ENCODE measurements around the gene ITIH1.

The ITIH1 gene

DNA sequence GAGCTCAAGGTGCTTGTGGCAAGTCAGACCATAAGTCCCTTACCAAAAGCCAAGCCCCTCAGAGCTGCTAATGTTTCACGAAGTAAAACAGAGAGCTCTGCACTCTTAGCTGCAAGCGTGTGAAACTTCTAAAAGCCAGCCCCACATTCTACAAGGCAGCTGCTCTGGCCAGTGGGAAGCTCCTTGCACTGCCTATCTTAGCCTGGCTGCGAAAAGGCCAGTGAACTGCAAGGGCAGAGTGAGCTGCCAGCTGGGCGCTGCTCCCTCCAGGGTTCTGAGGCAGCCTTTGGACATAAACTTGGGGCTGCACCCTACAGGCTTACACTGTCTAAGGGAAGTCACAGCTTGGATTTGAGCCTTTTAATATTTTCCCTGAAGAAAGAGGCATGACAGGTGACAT is 59.6 kb downstream of the ITIH1 start:
- peak overlapping the region; percentile 77 to 83 for H3K27ac Mint-ChIP-seq
- H3K27me3 Mint-ChIP-seq, result no peaks in the 10 kb centered on the region
- H3K36me3 Mint-ChIP-seq (ENCODE audit: insufficient read depth), result peaks cover 11% of the 10 kb centered on the region
- peaks cover 35 to 50% of the 10 kb centered on the region in 2 donors for H3K4me1 Mint-ChIP-seq (ENCODE audit: low read depth in 2 of 2)
- no peaks in the 10 kb centered on the region for H3K9me3 Mint-ChIP-seq
- ATAC-seq (replicated peaks), result no peak
- no peak for DNase-seq
- H3K4me3 Mint-ChIP-seq, result peak overlapping the region in 1 of 2 donors; percentile 1

GRCh38 chr3:52838561-52839267 is 61.3 kb downstream of the ITIH1 start:
- ATAC-seq (replicated peaks) (peak; percentile 95), DNase-seq (peak in 2 of 3 experiments; percentile 24 to 31)
- Mint-ChIP-seq H3K27ac (peak overlapping the region; percentile 35 to 72), H3K4me1 (ENCODE audit: low read depth in 2 of 2) (peaks cover 35 to 48% of the 10 kb centered on the region in 2 donors), H3K4me3 (peak overlapping the region; percentile 46 to 62), H3K9me3 (no peaks in the 10 kb centered on the region), H3K27me3 (no peaks in the 10 kb centered on the region), H3K36me3 (ENCODE audit: insufficient read depth) (peaks cover 9% of the 10 kb centered on the region)

DNA sequence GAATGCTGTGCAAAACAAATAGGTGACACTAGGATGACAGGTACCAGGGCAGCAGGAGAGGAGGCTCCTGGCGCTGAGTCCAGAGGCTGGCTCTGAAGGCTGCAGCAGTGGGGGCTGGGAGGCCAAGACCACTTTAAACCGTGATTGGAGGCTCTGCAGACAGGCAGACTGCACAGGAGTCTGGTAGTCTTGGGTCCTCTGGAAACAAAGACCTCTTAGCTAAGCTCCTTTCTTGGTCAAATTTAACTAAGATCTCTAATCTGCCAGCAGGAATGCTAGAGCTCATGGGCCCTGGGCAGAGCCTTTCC is 61.8 kb downstream of the ITIH1 start:
- Mint-ChIP-seq H3K27ac (peak overlapping the region; percentile 35 to 72), H3K4me1 (ENCODE audit: low read depth in 2 of 2) (peaks cover 35 to 48% of the 10 kb centered on the region in 2 donors)
- peak; percentile 24 for ATAC-seq (replicated peaks)

DNA sequence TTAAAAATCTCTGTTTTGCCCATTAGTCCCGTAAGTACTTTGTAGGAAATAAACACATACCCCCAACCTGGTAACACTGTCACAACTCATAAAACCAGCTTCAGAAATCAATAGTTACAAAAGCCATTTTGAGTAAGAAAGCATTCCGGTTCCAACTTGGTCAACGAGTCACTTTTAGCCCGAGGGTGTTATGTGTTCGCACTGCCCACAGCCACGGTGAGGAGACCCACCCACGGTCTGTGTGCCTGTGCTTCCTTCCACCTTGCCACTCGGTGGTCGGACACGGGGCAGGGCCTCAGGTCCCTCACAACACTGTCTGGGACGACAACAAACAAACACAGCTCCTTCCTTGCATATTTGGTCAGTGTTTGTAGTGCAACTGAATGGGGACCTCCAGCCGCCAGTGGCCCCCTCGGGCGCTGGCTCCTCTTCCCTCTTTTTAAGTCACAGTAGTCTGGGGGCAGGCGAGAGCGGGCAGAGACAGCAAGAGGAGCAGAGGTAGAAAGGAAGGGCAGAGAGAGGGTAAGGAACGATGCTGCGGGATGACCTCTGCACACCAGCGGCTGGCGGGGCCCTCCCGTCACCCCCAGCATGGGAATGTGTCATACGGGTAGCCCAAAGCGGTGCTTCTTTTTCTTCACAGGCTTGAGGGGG is 62.6 kb downstream of the ITIH1 start:
- H3K4me3 Mint-ChIP-seq, result peak overlapping the region; percentile 1 to 27
- peaks cover 13% of the 10 kb centered on the region for H3K36me3 Mint-ChIP-seq (ENCODE audit: insufficient read depth)
- H3K27ac Mint-ChIP-seq, result no peak overlapping the region
- H3K4me1 Mint-ChIP-seq (ENCODE audit: low read depth in 2 of 2), result peaks cover 35 to 48% of the 10 kb centered on the region in 2 donors
- no peaks in the 10 kb centered on the region for H3K27me3 Mint-ChIP-seq
- DNase-seq, result no peak
- no peaks in the 10 kb centered on the region for H3K9me3 Mint-ChIP-seq
- ATAC-seq (replicated peaks), result no peak

More for the DNA sequence above, 61.8 kb downstream of the ITIH1 start:
- no peaks in the 10 kb centered on the region for H3K9me3 Mint-ChIP-seq
- H3K36me3 Mint-ChIP-seq (ENCODE audit: insufficient read depth), result peaks cover 8% of the 10 kb centered on the region
- no peak for DNase-seq
- no peaks in the 10 kb centered on the region for H3K27me3 Mint-ChIP-seq
- H3K4me3 Mint-ChIP-seq, result peak overlapping the region; percentile 46 to 62

- Mint-ChIP-seq H3K4me1 (ENCODE audit: low read depth in 2 of 2) (peaks cover 35 to 43% of the 10 kb centered on the region in 2 donors), H3K27me3 (no peaks in the 10 kb centered on the region), H3K4me3 (no peak overlapping the region), H3K36me3 (ENCODE audit: insufficient read depth) (peaks cover 17% of the 10 kb centered on the region), H3K27ac (peak overlapping the region in 1 of 2 donors; percentile 78), H3K9me3 (no peaks in the 10 kb centered on the region)
- DNase-seq, result no peak
- ATAC-seq (replicated peaks), result no peak
These were observed 64.0 kb downstream of the ITIH1 start for GRCh38 chr3:52841211-52841980.

Measured in effector memory CD8-positive, alpha-beta T cell (primary cell).